PFSK-1 (cell line): ENCODE results near the gene PPTC7.

Experiments used
- FOXP2 ChIP-seq: optimal IDR thresholded peaks from 2 replicates; pipeline ENCODE3; 2011; ENCODE audit warnings: borderline replicate concordance, control low read depth, inconsistent platforms; ENCODE audit not compliant: insufficient read depth; ENCODE audit errors: extremely low read length, extremely low read depth
- POLR2AphosphoS5 ChIP-seq: IDR thresholded peaks from 2 replicates; pipeline ENCODE4 v1.6.1; 2012; ENCODE audit warnings: low read depth, mild to moderate bottlenecking, control low read depth, low read length, moderate library complexity
- REST ChIP-seq, 2 experiments: IDR thresholded peaks; 2 replicates each; pipeline versions ENCODE4 v1.6.1 to v1.8.0; 2011 to 2012; ENCODE audit warnings: low read depth in 2 of 2, low read length in 2 of 2, control low read depth in 1 of 2, inconsistent platforms in 1 of 2, mild to moderate bottlenecking in 1 of 2, moderate library complexity in 1 of 2; ENCODE audit not compliant: insufficient read depth in 1 of 2
- SIN3A ChIP-seq: IDR thresholded peaks from 2 replicates; pipeline ENCODE4 v1.6.1; 2012; ENCODE audit warnings: mild to moderate bottlenecking, low read length, moderate library complexity, borderline replicate concordance; ENCODE audit not compliant: insufficient read depth
- TAF1 ChIP-seq: IDR thresholded peaks from 2 replicates; pipeline ENCODE4 v1.6.1; 2012; ENCODE audit warnings: low read length, control low read depth, borderline replicate concordance; ENCODE audit not compliant: insufficient read depth

The PPTC7 gene

DNA sequence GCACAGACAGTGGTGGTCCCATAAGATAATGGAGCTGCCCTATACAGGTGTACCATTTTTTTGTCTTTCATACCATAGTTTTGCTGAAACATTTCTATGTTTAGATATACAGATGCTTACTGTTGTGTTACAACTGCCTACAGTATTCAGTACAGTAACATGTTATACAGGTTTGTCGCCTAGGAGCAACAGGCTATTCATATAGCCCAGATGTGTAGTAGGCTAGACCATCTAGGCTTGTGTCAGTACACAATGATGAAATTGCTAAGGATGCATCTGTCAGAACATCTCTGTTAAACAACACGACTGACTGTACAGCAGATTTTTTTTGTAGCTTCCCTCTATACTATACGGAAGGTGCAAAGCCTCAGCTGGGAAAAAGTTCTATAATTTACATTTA, 50.5 kb downstream of the PPTC7 start:
- TF ChIP-seq FOXP2 (no peak), SIN3A (no peak), REST (IDR thresholded peaks at IDR 0.05; ENCODE audit: insufficient read depth in 1 of 2, low read depth in 2 of 2, low read length in 2 of 2) (no peak), TAF1 (no peak), POLR2AphosphoS5 (no peak)

GRCh38 chr12:110531741-110532333, 51.3 kb downstream of the PPTC7 start:
- no peak for TF ChIP-seq TAF1
- TF ChIP-seq SIN3A, result no peak
- no peak for TF ChIP-seq FOXP2
- no peak for TF ChIP-seq POLR2AphosphoS5
- TF ChIP-seq REST (IDR thresholded peaks at IDR 0.05; ENCODE audit: insufficient read depth in 1 of 2, low read depth in 2 of 2, low read length in 2 of 2), result no peak

DNA sequence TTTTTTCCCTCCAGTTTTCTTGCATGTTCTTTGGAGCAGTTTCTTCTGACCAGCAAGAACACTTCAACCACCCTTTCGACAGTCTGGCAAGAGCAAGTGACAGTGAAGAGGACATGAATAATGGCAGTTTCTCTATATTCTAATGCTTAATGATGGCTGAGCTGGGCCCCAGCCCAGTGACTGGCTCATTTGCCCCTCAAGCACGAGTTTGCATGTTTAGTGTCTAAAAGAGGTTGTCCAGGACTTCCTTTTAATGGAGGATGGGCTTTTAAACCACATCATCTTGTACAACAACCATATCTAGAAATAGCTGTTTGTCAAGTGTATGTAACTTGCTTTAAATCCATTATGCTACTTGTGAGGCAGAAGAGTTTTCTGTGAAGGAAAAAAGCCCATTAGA, 52.6 kb downstream of the PPTC7 start:
- no peak for TF ChIP-seq POLR2AphosphoS5
- TF ChIP-seq TAF1, result no peak
- TF ChIP-seq SIN3A, result no peak
- no peak for TF ChIP-seq REST (IDR thresholded peaks at IDR 0.05; ENCODE audit: insufficient read depth in 1 of 2, low read depth in 2 of 2, low read length in 2 of 2)
- no peak for TF ChIP-seq FOXP2

GRCh38 chr12:110528277-110528839, 54.8 kb downstream of the PPTC7 start:
- TF ChIP-seq REST (IDR thresholded peaks at IDR 0.05; ENCODE audit: insufficient read depth in 1 of 2, low read depth in 2 of 2, low read length in 2 of 2), result no peak
- no peak for TF ChIP-seq TAF1
- no peak for TF ChIP-seq POLR2AphosphoS5
- TF ChIP-seq SIN3A, result no peak
- no peak for TF ChIP-seq FOXP2

DNA sequence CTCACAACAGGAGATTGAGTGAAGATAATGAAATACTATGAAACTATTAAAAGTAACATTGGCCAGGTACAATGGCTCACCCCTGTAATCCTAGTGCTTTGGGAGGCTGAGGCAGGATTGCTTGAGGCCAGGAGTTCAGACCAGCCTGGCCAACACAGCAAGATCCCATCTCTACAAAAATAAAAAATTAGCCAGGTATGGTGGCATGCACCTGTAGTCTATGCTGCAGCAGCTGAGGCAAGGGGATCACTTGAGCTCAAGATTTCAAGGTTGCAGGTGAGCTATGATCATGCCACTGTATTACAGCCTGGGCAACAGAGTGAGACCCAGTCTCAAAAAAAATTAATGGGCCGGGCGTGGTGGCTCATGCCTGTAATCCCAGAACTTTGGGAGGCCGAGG, 66.1 kb downstream of the PPTC7 start:
- TF ChIP-seq FOXP2 (no peak), TAF1 (no peak), SIN3A (no peak), REST (IDR thresholded peaks at IDR 0.05; ENCODE audit: insufficient read depth in 1 of 2, low read depth in 2 of 2, low read length in 2 of 2) (no peak), POLR2AphosphoS5 (no peak)
